ENCODE results near the gene ARHGDIG.
"Not testable (repeated sequence)": the region's sequence is repeated elsewhere in the genome, so short reads cannot be mapped to it uniquely, and the experiment has no call there.

ARHGDIG gene

GRCh38 chr16:322476-323143 lies 42.2 kb downstream of the ARHGDIG start:
- TF ChIP-seq CTCF (conservative IDR thresholded peaks at IDR 0.05; ENCODE audit: low read depth, low read length): no peak
- DNase-seq (ENCODE audit: low read depth): no peak

GRCh38 chr16:324201-324450 lies 43.7 kb downstream of the ARHGDIG start:
- no peak overlapping the region for H3K4me3 ChIP-seq (ENCODE audit: low read depth, low read length)

More at GRCh38 chr16:322476-323143, 42.2 kb downstream of the ARHGDIG start:
- no peak overlapping the region for H3K4me3 ChIP-seq (ENCODE audit: low read depth, low read length)

GRCh38 chr16:324451-325334 lies 44.3 kb downstream of the ARHGDIG start:
- no peak overlapping the region for H3K4me3 ChIP-seq (ENCODE audit: low read depth, low read length)
- DNase-seq (ENCODE audit: low read depth): peak; percentile 18
- TF ChIP-seq CTCF (conservative IDR thresholded peaks at IDR 0.05; ENCODE audit: low read depth, low read length): no peak

More at GRCh38 chr16:324201-324450, 43.7 kb downstream of the ARHGDIG start:
- DNase-seq (ENCODE audit: low read depth): no peak
- no peak for TF ChIP-seq CTCF (conservative IDR thresholded peaks at IDR 0.05; ENCODE audit: low read depth, low read length)

- TF ChIP-seq CTCF (conservative IDR thresholded peaks at IDR 0.05; ENCODE audit: low read depth, low read length): no peak
- DNase-seq (ENCODE audit: low read depth): no peak
- no peak overlapping the region for H3K4me3 ChIP-seq (ENCODE audit: low read depth, low read length)
Observed at GRCh38 chr16:325375-326145, 45.2 kb downstream of the ARHGDIG start.

- H3K4me3 ChIP-seq (ENCODE audit: low read depth, low read length): no peak overlapping the region
- TF ChIP-seq CTCF (conservative IDR thresholded peaks at IDR 0.05; ENCODE audit: low read depth, low read length): no peak
- no peak for DNase-seq (ENCODE audit: low read depth)
Observed at GRCh38 chr16:330741-331140, 50.4 kb downstream of the ARHGDIG start.

- DNase-seq (ENCODE audit: low read depth): peak; percentile 47
- not testable (repeated sequence) for H3K4me3 ChIP-seq (ENCODE audit: low read depth, low read length)
Observed at GRCh38 chr16:331181-331814, 50.9 kb downstream of the ARHGDIG start.
